Transverse colon (tissue), 4 donors: ENCODE results near the gene CRADD. TPM values are rescaled to one million over a fixed set of nuclear protein-coding genes. Genes with fewer than 3 reads are reported as not detected.

Experiments used
- DNase-seq: peaks from one replicate; pipeline ENCODE4 v3.0.0-alpha.2; 2019
- H3K27ac ChIP-seq, 4 donors: fragments of 200-600 bp; sonication (generic); 2 replicates each; pipeline ENCODE4 v1.5.1; 2016 to 2018; ENCODE audit warnings: inconsistent platforms in 4 of 4
- H3K27me3 ChIP-seq: fragments of 200-600 bp; sonication (generic); 2 replicates; pipeline ENCODE4 v1.5.1; 2017; ENCODE audit warnings: inconsistent platforms
- H3K36me3 ChIP-seq, 4 donors: fragments of 200-600 bp; sonication (generic); 2 replicates each; pipeline ENCODE4 v1.5.1; 2017 to 2019; ENCODE audit warnings: inconsistent platforms in 4 of 4
- H3K4me1 ChIP-seq, 4 donors: fragments of 200-600 bp; sonication (generic); 2 replicates each; pipeline ENCODE4 v1.5.1; 2017 to 2020; ENCODE audit warnings: inconsistent platforms in 4 of 4
- H3K4me3 ChIP-seq, 4 donors: fragments of 200-600 bp; sonication (generic); 1 replicate in 1 of 4; 2 replicates in 3 of 4; pipeline versions ENCODE4 v1.5.1 to v1.6.1; 2017 to 2019; ENCODE audit warnings: inconsistent platforms in 4 of 4
- H3K9me3 ChIP-seq, 2 donors: fragments of 200-600 bp; sonication (generic); 2 replicates each; pipeline ENCODE4 v1.5.1; 2017 to 2019; ENCODE audit warnings: inconsistent platforms in 2 of 2
- EP300 ChIP-seq: sonication (generic); formaldehyde crosslinking; IDR thresholded peaks from one replicate; pipeline ENCODE4 v1.6.1; 2017; ENCODE audit warnings: antibody characterized with exemption, low read depth
- POLR2A ChIP-seq: fragments of 450-650 bp; IDR thresholded peaks from one replicate; pipeline ENCODE4 v1.6.1; 2016; ENCODE audit warnings: antibody characterized with exemption, mild to moderate bottlenecking, moderate library complexity
- POLR2AphosphoS5 ChIP-seq, 3 donors: sonication (generic); formaldehyde crosslinking; IDR thresholded peaks; one replicate each; pipeline ENCODE4 v1.6.1; 2016; ENCODE audit warnings: antibody characterized with exemption in 3 of 3
- WGBS, 2 donors: methylation state at CpG; one replicate each; pipeline ENCODE4 v1.1.5; 2018; ENCODE audit warnings: low coverage in 1 of 2; 5-methylcytosine and 5-hydroxymethylcytosine counted together
- in situ Hi-C, 4 donors: fragments of 200-750 bp; cut with MboI; loops; one replicate each; pipeline versions ENCODE4 v1.15.0 to v1.15.1; 2017; ENCODE audit warnings: low sequenced_read_pairs in 3 of 4, low pct_ligation_motif_present in 1 of 4, low pct_unique_long_range_greater_than_20kb in 1 of 4
- intact Hi-C: fragments of 100-400 bp; cut with DNase I; formaldehyde crosslinking; loops from one replicate; pipeline ENCODE4 v1.15.1; 2023; ENCODE audit warnings: low total_unique reads
- total RNA-seq, 4 donors: library from RNA; depleted of rRNA; stranded (reverse); fragments of >200 nt; gene quantifications; one replicate each; pipeline ENCODE4 v1.1.0, GENCODE V29; 2016
- TF ChIP-seq, protein P1 (sequence below), 5 experiments: fragments of 200-600 bp in 3 of 5; fragments of 450-650 bp in 2 of 5; sonication (generic) in 3 of 5; IDR thresholded peaks; 1 replicate in 2 of 5; 2 replicates in 3 of 5; pipeline ENCODE4 v1.5.1; 2016 to 2017; ENCODE audit warnings: antibody characterized with exemption in 5 of 5, inconsistent platforms in 3 of 5, mild to moderate bottlenecking in 2 of 5, moderate library complexity in 1 of 5

Gene CRADD
- total RNA-seq, 4 donors from 2014 or later: 45.6 to 59.3 (median 56.3) TPM

DNA sequence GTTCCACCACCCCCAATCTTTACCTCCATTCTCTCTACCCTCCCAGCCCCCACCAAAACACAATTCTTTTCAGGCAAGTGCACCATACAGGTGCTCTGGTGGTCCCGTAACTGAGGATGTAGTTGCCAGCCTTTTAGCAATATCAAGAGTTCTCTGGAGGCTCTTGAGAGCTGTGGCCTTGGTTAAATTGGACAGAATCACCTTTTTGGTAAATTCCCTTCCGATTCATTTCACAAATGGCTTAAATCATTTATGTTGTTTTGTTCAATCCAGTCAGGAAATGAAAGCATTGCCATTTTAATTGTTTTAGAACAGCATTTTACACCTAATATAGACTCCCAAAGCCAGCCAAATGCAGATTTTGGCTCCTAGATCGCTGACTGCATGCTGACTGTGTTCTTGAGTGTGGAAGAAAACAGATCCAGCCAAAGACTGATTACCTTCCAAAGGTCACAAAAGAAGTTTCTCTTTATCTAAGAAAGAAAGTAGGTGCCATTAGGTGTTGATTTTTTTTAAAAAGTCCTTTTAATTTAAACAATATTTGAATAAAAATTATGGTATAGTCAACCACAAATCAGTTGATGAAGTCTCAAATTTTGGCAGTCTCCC is 25.6 kb downstream of the CRADD start:
- no peaks in the 10 kb centered on the region for H3K36me3 ChIP-seq
- H3K27me3 ChIP-seq: no peaks in the 10 kb centered on the region
- no peaks in the 10 kb centered on the region for H3K9me3 ChIP-seq
- intact Hi-C loops (no loop called here), in situ Hi-C loops (no loop called here)
- 79 to 85% methylated on average over 3 of the region's 3 CpGs for WGBS, 2 donors
- H3K4me3 ChIP-seq: no peak overlapping the region
- TF ChIP-seq, protein P1, sequence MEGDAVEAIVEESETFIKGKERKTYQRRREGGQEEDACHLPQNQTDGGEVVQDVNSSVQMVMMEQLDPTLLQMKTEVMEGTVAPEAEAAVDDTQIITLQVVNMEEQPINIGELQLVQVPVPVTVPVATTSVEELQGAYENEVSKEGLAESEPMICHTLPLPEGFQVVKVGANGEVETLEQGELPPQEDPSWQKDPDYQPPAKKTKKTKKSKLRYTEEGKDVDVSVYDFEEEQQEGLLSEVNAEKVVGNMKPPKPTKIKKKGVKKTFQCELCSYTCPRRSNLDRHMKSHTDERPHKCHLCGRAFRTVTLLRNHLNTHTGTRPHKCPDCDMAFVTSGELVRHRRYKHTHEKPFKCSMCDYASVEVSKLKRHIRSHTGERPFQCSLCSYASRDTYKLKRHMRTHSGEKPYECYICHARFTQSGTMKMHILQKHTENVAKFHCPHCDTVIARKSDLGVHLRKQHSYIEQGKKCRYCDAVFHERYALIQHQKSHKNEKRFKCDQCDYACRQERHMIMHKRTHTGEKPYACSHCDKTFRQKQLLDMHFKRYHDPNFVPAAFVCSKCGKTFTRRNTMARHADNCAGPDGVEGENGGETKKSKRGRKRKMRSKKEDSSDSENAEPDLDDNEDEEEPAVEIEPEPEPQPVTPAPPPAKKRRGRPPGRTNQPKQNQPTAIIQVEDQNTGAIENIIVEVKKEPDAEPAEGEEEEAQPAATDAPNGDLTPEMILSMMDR (IDR thresholded peaks at IDR 0.05): no peak
- no peak for TF ChIP-seq EP300
- no peak for TF ChIP-seq POLR2AphosphoS5 (IDR thresholded peaks at IDR 0.05)
- no peak for TF ChIP-seq POLR2A
- no peak overlapping the region for H3K27ac ChIP-seq
- DNase-seq: no peak
- H3K4me1 ChIP-seq: peaks cover 3 to 11% (median 6%) of the 10 kb centered on the region in 4 donors

DNA sequence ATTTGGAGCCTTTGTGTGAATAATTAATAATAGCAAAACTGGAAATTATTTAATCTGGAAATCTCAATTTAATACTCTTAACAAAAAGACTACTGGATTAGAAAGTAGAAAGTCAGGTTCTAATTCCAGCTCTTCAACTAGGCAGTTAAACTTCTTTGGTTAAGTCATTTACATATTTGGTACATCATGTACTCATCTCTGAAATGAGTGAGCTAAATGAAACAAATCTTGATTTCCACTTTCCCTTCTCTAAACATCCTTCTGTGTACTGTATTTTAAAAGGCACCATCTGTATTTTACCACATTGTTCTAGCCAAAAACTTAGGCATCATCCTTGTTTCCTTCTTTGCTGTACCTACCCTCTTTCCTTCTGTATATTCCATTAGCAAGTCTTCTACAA is 26.9 kb downstream of the CRADD start:
- in situ Hi-C loops (no loop called here), intact Hi-C loops (no loop called here)
- peak overlapping the region in 3 of 4 donors; percentile 7 to 47 (median 40) for H3K27ac ChIP-seq

DNA sequence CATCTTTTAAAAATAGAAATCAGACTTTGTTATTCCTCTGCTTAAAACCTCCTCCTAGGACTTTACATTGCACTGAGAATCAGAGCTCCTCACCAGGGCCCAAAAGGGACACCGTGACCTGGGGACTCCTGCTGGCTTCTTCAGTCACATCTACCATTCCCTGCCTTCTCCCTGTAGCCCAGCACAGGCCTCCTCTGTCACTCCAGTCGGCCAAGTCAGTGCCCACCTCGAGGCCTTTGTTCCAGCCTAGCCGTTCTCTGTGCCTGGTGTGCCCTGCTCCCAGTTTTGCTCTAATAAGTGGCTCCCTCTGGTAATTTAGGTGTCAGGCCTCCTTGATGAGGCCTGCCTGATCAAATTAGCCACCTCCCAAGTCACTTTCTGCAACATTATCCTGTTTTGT is 27.4 kb downstream of the CRADD start:
- Histone ChIP-seq H3K36me3 (no peaks in the 10 kb centered on the region), H3K9me3 (peaks cover 5 to 6% of the 10 kb centered on the region in 2 donors), H3K27ac (peak overlapping the region in 3 of 4 donors; percentile 7 to 47 (median 40)), H3K4me3 (no peak overlapping the region), H3K27me3 (no peaks in the 10 kb centered on the region), H3K4me1 (peaks cover 0 to 5% (median 2%) of the 10 kb centered on the region in 4 donors)
- TF ChIP-seq POLR2A: no peak
- no peak for TF ChIP-seq EP300
- no peak for TF ChIP-seq POLR2AphosphoS5 (IDR thresholded peaks at IDR 0.05)
- TF ChIP-seq, protein P1 (IDR thresholded peaks at IDR 0.05): no peak
- in situ Hi-C loops (no loop called here), intact Hi-C loops (no loop called here)
- no peak for DNase-seq
- 92 to 100% methylated on average over 1 to 4 of the region's 4 CpGs for WGBS, 2 donors

More for the DNA sequence above, 26.9 kb downstream of the CRADD start:
- no peaks in the 10 kb centered on the region for H3K27me3 ChIP-seq
- H3K4me1 ChIP-seq: peaks cover 0 to 5% (median 2%) of the 10 kb centered on the region in 4 donors
- no peaks in the 10 kb centered on the region for H3K36me3 ChIP-seq
- peaks cover 0 to 2% of the 10 kb centered on the region in 2 donors for H3K9me3 ChIP-seq
- no peak for DNase-seq
- H3K4me3 ChIP-seq: no peak overlapping the region
- TF ChIP-seq EP300: no peak
- no peak for TF ChIP-seq POLR2A
- TF ChIP-seq, protein P1 (IDR thresholded peaks at IDR 0.05): no peak
- TF ChIP-seq POLR2AphosphoS5 (IDR thresholded peaks at IDR 0.05): peak in 2 of 3 donors; percentile 34 to 37

DNA sequence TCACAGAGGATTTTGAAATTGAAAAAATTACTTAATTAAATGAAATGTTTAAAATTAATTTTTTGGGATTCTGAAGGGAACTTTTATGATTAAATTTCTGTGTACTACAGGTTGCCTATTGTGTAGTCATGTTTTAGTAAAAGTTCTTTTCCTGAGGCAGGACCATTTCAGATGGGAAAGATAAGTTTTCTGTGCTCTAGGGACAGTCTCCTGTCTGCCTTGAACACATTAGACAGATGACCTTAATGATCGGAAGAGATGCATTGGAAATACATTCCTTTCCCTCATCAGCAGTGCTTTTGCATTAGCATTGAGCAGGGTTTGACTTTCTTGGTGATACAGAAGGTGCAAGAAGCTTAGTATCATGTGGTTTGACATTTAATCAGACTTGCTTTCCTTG is 28.1 kb downstream of the CRADD start:
- Histone ChIP-seq H3K36me3 (no peaks in the 10 kb centered on the region), H3K4me1 (peaks cover 0 to 5% (median 2%) of the 10 kb centered on the region in 4 donors), H3K27ac (no peak overlapping the region), H3K9me3 (peaks cover 9 to 10% of the 10 kb centered on the region in 2 donors), H3K27me3 (no peaks in the 10 kb centered on the region), H3K4me3 (no peak overlapping the region)
- DNase-seq: no peak
- WGBS, 2 donors: 100% methylated on average over 1 of the region's 1 CpG
- no peak for TF ChIP-seq POLR2A
- TF ChIP-seq EP300: no peak
- TF ChIP-seq, protein P1 (IDR thresholded peaks at IDR 0.05): no peak
- TF ChIP-seq POLR2AphosphoS5 (IDR thresholded peaks at IDR 0.05): no peak
- intact Hi-C loops (no loop called here), in situ Hi-C loops (no loop called here)
